RPMI8226 (cell line): ENCODE results near the gene RIBC2.

Source experiments
- DNase-seq: peaks from one replicate; pipeline ENCODE4 v3.0.0-alpha.2; 2015

The RIBC2 gene

DNA sequence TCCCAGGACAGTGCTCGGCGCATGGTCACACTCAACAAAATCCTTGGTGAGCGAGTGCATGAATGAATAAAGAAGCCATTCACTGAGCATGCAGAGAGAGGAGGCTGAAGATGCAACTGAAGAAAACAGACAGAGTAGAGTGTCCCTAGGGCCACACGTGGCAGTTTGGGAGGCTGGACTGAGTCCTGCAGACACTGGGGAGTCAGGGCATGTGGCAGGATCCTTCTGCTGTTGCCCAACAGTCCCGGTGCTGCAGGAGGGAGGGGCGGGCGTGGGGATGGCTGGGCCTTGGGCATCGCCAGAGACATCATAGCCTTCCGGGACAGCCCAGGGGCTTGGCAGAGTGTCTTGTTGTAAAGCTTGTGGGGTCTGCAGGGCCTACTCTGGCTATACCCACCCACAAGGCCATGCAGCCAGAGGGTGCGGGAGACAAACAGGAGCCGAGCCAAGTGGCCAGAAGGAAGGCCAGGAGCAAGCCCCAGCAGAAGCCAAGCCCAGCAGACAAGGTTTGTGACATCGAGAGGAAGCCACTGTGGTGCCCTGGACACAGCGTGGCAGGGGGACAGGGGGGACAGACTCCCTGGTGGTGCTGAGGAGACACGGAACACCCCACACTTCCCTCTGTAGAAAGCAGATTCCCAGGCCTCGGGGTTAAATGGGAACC is 62.5 kb downstream of the RIBC2 start:
- no peak for DNase-seq

DNA sequence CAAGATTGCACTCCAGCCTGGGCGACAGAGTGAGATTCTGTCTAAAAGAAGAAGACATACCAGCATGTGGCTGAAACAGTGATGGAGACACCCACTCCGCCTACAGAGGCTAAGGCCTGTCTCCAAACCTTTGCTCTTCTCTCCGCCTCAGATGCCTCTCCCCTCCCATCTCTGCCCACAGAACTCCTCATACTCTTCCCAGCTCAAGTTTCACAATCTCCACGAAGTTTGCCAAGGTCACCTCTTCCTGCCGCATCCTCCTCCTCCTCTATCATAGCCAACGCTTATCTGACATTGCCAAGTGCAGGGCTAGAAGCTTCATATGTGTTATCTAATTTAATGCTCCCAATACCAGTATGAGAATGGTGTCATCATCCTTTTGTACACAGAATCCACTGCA is 63.3 kb downstream of the RIBC2 start:
- no peak for DNase-seq

DNA sequence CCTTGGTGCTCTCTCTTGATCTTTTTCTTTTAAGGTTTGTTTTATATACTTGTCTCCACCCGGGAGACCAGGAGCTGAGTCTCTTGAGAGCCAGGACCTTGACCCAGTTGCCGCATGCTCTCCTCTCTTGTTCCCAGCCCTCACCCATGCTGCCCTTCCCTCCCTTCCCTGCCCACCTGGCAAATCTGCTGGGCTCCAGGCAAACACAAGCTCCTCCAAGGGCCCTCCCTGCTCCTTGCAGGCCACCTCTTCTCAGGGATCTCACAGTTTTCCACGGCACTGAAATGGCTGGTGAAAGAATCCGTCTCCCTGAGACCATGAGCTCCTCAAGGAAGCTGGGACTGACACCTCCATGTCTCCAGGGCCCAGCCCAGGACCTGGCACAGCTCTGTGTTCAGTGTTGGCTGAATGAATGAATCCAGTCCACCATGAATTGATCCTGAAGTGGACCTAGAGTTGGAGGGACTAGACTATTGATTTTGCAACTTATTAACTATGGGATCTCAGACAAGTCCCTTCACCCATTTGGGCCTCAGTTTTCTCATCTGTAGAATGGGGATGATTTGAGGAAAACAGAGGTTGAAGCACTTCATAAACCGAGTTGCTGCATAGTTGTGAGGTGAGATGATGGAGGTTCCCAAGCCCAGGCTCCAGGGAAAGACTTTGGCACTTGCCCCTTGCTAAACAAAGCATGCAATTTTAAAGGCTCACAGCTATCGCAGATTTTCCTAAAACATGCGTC is 64.0 kb downstream of the RIBC2 start:
- no peak for DNase-seq

DNA sequence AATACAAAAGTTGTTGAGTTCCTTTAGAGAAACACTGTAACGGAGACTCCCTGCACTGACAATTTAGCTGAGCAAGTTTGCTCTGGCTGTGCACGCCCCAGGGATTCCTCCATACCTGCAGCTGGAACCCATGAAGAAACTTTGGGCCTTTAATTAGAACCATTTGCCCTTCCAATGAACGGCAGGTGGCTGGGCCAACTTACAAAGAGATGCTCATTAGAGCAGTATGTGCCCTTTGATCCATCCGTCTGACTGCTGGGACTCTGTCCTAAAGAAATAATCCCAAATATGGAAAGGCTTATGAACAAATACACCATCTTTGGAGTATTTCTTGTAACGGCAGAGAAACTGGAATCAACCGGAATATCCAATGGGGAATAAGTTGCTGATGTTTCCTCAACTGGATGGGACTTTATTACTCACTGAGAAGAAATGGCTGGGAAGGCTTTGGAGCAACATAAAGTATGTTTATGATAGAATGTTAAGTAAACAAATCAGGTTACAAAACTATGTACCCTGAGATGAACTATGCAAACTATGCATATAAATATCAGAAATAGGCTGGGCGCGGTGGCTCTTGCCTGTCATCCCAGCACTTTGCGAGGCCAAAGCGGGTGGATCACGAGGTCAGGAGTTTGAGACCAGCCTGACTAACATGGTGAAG is 64.7 kb downstream of the RIBC2 start:
- DNase-seq: no peak

DNA sequence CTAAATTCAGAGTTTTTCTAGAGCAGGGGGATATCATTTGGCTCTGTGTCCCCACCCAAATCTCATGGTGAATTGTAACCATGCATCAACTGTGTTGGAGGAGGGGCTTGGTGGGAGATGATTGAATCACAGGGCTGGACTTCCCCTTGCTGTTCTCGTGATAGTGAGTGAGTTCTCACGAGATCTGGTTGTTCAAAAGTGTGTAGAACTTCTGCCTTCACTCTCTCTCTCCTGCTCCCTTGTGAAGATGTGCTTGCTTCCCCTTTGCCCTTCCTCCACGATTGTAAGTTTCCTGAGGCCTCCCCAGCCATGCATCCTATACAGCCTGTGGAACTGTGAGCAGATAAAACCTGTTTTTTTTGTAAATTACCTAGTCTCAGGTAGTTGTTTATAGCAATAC is 67.2 kb downstream of the RIBC2 start:
- no peak for DNase-seq

DNA sequence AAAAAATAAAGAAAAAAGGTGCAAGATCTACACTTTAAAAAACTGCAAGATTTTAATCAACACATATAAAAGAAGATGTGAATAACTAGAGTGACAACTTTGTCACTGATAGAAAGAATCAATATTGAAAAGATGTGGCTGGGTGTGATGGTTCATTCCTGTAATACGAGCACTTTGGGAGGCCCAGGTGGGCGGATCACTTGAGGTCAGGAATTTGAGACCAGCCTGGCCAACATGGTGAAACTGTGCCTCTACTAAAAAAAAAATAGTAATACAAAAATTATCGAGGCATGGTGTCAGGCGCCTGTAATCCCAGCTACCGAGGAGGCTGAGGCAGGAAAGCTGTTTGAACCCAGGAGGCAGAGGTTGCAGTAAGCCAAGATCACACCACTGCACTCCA is 68.2 kb downstream of the RIBC2 start:
- no peak for DNase-seq
